Measurements from ENCODE around the gene PLEKHG4. TPM values are rescaled to one million over a fixed set of nuclear protein-coding genes. Genes with fewer than 3 reads are reported as not detected.

The PLEKHG4 gene
- polyA plus RNA-seq, 1 of the 3 experiments (the other 2 are of a cell fraction) = 65.5 TPM

DNA sequence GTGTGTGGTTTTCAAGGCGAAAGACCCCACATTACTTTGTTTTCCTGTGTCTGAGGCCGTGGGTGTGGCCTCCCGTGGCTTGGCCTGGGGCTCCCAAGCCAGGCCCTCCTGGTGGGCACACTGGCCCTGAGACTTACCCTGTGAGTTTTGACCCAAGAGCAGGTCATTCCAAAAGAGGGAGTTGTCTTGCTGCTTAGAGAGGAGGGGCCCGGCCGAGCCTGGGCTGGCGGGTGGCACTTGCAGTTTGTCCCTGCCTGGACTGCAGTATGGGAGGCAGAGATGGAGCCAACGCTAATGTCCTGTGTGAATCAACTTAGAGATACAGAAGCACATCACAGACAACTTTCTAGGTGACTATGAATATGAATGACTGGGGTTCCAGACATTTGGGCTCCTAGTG, 22.7 kb downstream of the PLEKHG4 start:
- H3K4me1 ChIP-seq (ENCODE audit: control insufficient read depth in 1 of 2, insufficient read depth in 2 of 2, low read depth in 1 of 2, low read length in 1 of 2) = peaks cover 0 to under 1% of the 10 kb centered on the region in 2 experiments; a peak in 1 of 4 replicates
- DNase-seq = peak; percentile 7
- no peak overlapping the region for H3K4me3 ChIP-seq (ENCODE audit: low read depth in 2 of 2, low read length in 1 of 2)
- H3K27me3 ChIP-seq (ENCODE audit: insufficient read depth) = no peaks in the 10 kb centered on the region
- H3K9me3 ChIP-seq = no peaks in the 10 kb centered on the region
- TF ChIP-seq GABPA (IDR thresholded peaks at IDR 0.05; ENCODE audit: low read depth) (no peak), FOSL2 (IDR thresholded peaks at IDR 0.05; ENCODE audit: borderline replicate concordance, low read depth) (no peak)
- H3K9ac ChIP-seq = no peak overlapping the region
- H3K9me2 ChIP-seq = no peaks in the 10 kb centered on the region
- H3K4me2 ChIP-seq = no peak overlapping the region
- H3F3A ChIP-seq (replicated peaks; ENCODE audit: insufficient read depth) = no peaks in the 10 kb centered on the region
- H2AFZ ChIP-seq (ENCODE audit: low read depth) = no peak overlapping the region
- H3K36me3 ChIP-seq (replicated peaks in 1 of 2; ENCODE audit: control insufficient read depth in 1 of 2, insufficient read depth in 2 of 2, low read length in 1 of 2) = no peaks in the 10 kb centered on the region
- H3K79me2 ChIP-seq (ENCODE audit: insufficient read depth) = no peaks in the 10 kb centered on the region
- no peaks in the 10 kb centered on the region for H4K20me1 ChIP-seq (ENCODE audit: insufficient read depth)
- CTCF ChIA-PET = interaction anchor here (1.1 kb wide), 1 partner anchor 25 kb away, joined by 5 read pairs; the partner anchor contains the start of genes KCTD19 and LRRC36
- no peak overlapping the region for H3K27ac ChIP-seq (ENCODE audit: low read depth in 2 of 2, low read length in 1 of 2)
- POLR2A ChIA-PET = no interaction called here
- 92% methylated on average over 7 of the region's 7 CpGs for WGBS (ENCODE audit: low lambda C conversion rate)

GRCh38 chr16:67302970-67303369, 23.6 kb downstream of the PLEKHG4 start:
- no peaks in the 10 kb centered on the region for H3K27me3 ChIP-seq (ENCODE audit: insufficient read depth)
- no peak overlapping the region for H3K9ac ChIP-seq
- no peak overlapping the region for H3K4me3 ChIP-seq (ENCODE audit: low read depth in 2 of 2, low read length in 1 of 2)
- H4K20me1 ChIP-seq (ENCODE audit: insufficient read depth) = no peaks in the 10 kb centered on the region
- no peak overlapping the region for H3K27ac ChIP-seq (ENCODE audit: low read depth in 2 of 2, low read length in 1 of 2)
- H3K9me2 ChIP-seq = no peaks in the 10 kb centered on the region
- DNase-seq = peak; percentile 10
- H3K9me3 ChIP-seq = no peaks in the 10 kb centered on the region
- H3F3A ChIP-seq (replicated peaks; ENCODE audit: insufficient read depth) = no peaks in the 10 kb centered on the region
- H3K4me2 ChIP-seq = no peak overlapping the region
- no peaks in the 10 kb centered on the region for H3K4me1 ChIP-seq (ENCODE audit: control insufficient read depth in 1 of 2, insufficient read depth in 2 of 2, low read depth in 1 of 2, low read length in 1 of 2)
- no peaks in the 10 kb centered on the region for H3K79me2 ChIP-seq (ENCODE audit: insufficient read depth)
- TF ChIP-seq TAF1 (IDR thresholded peaks at IDR 0.05; ENCODE audit: borderline replicate concordance, low read depth, low read length) (no peak), NRF1 (IDR thresholded peaks at IDR 0.05; ENCODE audit: low read depth, low read length) (no peak), JUND (IDR thresholded peaks at IDR 0.05) (no peak), SMC3 (IDR thresholded peaks at IDR 0.05; ENCODE audit: low read depth, low read length) (no peak), GABPA (IDR thresholded peaks at IDR 0.05; ENCODE audit: low read depth) (no peak), RAD21 (IDR thresholded peaks at IDR 0.05; ENCODE audit: low read length) (no peak), POLR2AphosphoS5 (IDR thresholded peaks at IDR 0.05; ENCODE audit: low read depth, low read length) (no peak), MXI1 (IDR thresholded peaks at IDR 0.05; ENCODE audit: low read depth, low read length) (no peak), SIN3A (IDR thresholded peaks at IDR 0.05; ENCODE audit: borderline replicate concordance, low read depth, low read length) (no peak), TCF12 (IDR thresholded peaks at IDR 0.05) (no peak), PBX3 (IDR thresholded peaks at IDR 0.05) (no peak), USF1 (IDR thresholded peaks at IDR 0.05; ENCODE audit: borderline replicate concordance, low read depth) (no peak), GATA2 (CRISPR knock-in tag; IDR thresholded peaks at IDR 0.05) (no peak), EP300 (IDR thresholded peaks at IDR 0.05; ENCODE audit: borderline replicate concordance in 1 of 2, low read depth in 1 of 2, low read length in 1 of 2) (no peak), RCOR1 (IDR thresholded peaks at IDR 0.05; ENCODE audit: low read length) (no peak), CHD2 (IDR thresholded peaks at IDR 0.05; ENCODE audit: low read length, partially characterized antibody) (no peak), YY1 (IDR thresholded peaks at IDR 0.05; ENCODE audit: low read depth) (no peak)
- TF ChIP-seq, protein P1, sequence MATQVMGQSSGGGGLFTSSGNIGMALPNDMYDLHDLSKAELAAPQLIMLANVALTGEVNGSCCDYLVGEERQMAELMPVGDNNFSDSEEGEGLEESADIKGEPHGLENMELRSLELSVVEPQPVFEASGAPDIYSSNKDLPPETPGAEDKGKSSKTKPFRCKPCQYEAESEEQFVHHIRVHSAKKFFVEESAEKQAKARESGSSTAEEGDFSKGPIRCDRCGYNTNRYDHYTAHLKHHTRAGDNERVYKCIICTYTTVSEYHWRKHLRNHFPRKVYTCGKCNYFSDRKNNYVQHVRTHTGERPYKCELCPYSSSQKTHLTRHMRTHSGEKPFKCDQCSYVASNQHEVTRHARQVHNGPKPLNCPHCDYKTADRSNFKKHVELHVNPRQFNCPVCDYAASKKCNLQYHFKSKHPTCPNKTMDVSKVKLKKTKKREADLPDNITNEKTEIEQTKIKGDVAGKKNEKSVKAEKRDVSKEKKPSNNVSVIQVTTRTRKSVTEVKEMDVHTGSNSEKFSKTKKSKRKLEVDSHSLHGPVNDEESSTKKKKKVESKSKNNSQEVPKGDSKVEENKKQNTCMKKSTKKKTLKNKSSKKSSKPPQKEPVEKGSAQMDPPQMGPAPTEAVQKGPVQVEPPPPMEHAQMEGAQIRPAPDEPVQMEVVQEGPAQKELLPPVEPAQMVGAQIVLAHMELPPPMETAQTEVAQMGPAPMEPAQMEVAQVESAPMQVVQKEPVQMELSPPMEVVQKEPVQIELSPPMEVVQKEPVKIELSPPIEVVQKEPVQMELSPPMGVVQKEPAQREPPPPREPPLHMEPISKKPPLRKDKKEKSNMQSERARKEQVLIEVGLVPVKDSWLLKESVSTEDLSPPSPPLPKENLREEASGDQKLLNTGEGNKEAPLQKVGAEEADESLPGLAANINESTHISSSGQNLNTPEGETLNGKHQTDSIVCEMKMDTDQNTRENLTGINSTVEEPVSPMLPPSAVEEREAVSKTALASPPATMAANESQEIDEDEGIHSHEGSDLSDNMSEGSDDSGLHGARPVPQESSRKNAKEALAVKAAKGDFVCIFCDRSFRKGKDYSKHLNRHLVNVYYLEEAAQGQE (IDR thresholded peaks at IDR 0.05; ENCODE audit: low read depth, low read length) = no peak
- TF ChIP-seq, protein P2, sequence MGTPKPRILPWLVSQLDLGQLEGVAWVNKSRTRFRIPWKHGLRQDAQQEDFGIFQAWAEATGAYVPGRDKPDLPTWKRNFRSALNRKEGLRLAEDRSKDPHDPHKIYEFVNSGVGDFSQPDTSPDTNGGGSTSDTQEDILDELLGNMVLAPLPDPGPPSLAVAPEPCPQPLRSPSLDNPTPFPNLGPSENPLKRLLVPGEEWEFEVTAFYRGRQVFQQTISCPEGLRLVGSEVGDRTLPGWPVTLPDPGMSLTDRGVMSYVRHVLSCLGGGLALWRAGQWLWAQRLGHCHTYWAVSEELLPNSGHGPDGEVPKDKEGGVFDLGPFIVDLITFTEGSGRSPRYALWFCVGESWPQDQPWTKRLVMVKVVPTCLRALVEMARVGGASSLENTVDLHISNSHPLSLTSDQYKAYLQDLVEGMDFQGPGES (IDR thresholded peaks at IDR 0.05; ENCODE audit: low read depth, low read length) = no peak
- TF ChIP-seq, protein P3, sequence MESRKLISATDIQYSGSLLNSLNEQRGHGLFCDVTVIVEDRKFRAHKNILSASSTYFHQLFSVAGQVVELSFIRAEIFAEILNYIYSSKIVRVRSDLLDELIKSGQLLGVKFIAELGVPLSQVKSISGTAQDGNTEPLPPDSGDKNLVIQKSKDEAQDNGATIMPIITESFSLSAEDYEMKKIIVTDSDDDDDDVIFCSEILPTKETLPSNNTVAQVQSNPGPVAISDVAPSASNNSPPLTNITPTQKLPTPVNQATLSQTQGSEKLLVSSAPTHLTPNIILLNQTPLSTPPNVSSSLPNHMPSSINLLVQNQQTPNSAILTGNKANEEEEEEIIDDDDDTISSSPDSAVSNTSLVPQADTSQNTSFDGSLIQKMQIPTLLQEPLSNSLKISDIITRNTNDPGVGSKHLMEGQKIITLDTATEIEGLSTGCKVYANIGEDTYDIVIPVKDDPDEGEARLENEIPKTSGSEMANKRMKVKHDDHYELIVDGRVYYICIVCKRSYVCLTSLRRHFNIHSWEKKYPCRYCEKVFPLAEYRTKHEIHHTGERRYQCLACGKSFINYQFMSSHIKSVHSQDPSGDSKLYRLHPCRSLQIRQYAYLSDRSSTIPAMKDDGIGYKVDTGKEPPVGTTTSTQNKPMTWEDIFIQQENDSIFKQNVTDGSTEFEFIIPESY (IDR thresholded peaks at IDR 0.05; ENCODE audit: borderline replicate concordance, low read depth) = no peak
- no peak overlapping the region for H2AFZ ChIP-seq (ENCODE audit: low read depth)
- ChIA-PET CTCF (interaction anchor here (0.6 kb wide), 1 partner anchor 42 kb away, joined by 3 read pairs; no protein-coding TSS in a partner anchor), POLR2A (no interaction called here)
- 80% methylated on average over 1 of the region's 8 CpGs for WGBS (ENCODE audit: low lambda C conversion rate)
- H3K36me3 ChIP-seq (replicated peaks in 1 of 2; ENCODE audit: control insufficient read depth in 1 of 2, insufficient read depth in 2 of 2, low read length in 1 of 2) = no peaks in the 10 kb centered on the region

All from SK-N-SH (cell line).